Esophagus squamous epithelium (tissue), 4 donors: ENCODE measurements around the gene OR4K14.

ENCODE experiments used
- CTCF ChIP-seq, 6 experiments: fragments of 450-650 bp in 4 of 6; fragments of 200-600 bp in 2 of 6; sonication (generic) in 2 of 6; IDR thresholded peaks; one replicate each; pipeline ENCODE4 v1.5.1; 2016 to 2019; ENCODE audit warnings: antibody characterized with exemption in 6 of 6, mild to moderate bottlenecking in 4 of 6, moderate library complexity in 4 of 6
- POLR2A ChIP-seq, 4 donors: fragments of 450-650 bp; IDR thresholded peaks; one replicate each; pipeline ENCODE4 v1.6.1; 2017; ENCODE audit warnings: antibody characterized with exemption in 4 of 4, mild to moderate bottlenecking in 4 of 4, moderate library complexity in 3 of 4

GRCh38 chr14:20048202-20048601 lies 29.1 kb upstream of the OR4K14 start:
- TF ChIP-seq CTCF (IDR thresholded peaks at IDR 0.05), result no peak
- TF ChIP-seq POLR2A (IDR thresholded peaks at IDR 0.05), result no peak
